Breast epithelium (tissue), 4 donors: ENCODE measurements around the gene COX14. TPM values are rescaled to one million over a fixed set of nuclear protein-coding genes. Genes with fewer than 3 reads are reported as not detected.

Source experiments
- DNase-seq, 2 donors: peaks; one replicate each; pipeline ENCODE4 v3.0.0-alpha.2; 2019; ENCODE audit warnings: low spot score in 2 of 2
- H3K27ac ChIP-seq, 2 donors: fragments of 200-600 bp; sonication (generic) in 1 of 2; one replicate each; pipeline ENCODE4 v1.5.1; 2016 to 2019; ENCODE audit warnings: mild to moderate bottlenecking in 1 of 2
- H3K27me3 ChIP-seq, 2 donors: fragments of 200-600 bp; sonication (generic) in 1 of 2; one replicate each; pipeline versions ENCODE4 v1.5.1 to v1.6.0; 2017 to 2019; ENCODE audit warnings: control low read depth in 1 of 2, mild to moderate bottlenecking in 1 of 2
- H3K36me3 ChIP-seq: fragments of 200-600 bp; one replicate; pipeline ENCODE4 v1.5.1; 2019
- H3K4me1 ChIP-seq, 2 donors: fragments of 200-600 bp; sonication (generic); one replicate each; pipeline ENCODE4 v1.5.1; 2016 to 2019; ENCODE audit warnings: control low read depth in 1 of 2
- H3K4me3 ChIP-seq, 3 donors: fragments of 200-600 bp; sonication (generic); 1 replicate in 2 of 3; 2 replicates in 1 of 3; pipeline ENCODE4 v1.5.1; 2016 to 2019; ENCODE audit warnings: mild to moderate bottlenecking in 3 of 3, moderate library complexity in 2 of 3
- H3K9me3 ChIP-seq, 2 donors: fragments of 200-600 bp; sonication (generic) in 1 of 2; one replicate each; pipeline ENCODE4 v1.5.1; 2016 to 2019; ENCODE audit warnings: control low read depth in 1 of 2
- POLR2A ChIP-seq: fragments of 450-650 bp; IDR thresholded peaks from one replicate; pipeline ENCODE4 v1.6.1; 2016; ENCODE audit warnings: antibody characterized with exemption, mild to moderate bottlenecking, moderate library complexity
- POLR2AphosphoS5 ChIP-seq, 3 donors: sonication (generic); formaldehyde crosslinking; IDR thresholded peaks; one replicate each; pipeline ENCODE4 v1.6.1; 2017; ENCODE audit warnings: antibody characterized with exemption in 3 of 3
- intact Hi-C: fragments of 100-400 bp; cut with DNase I; formaldehyde crosslinking; loops from one replicate; pipeline ENCODE4 v1.15.1; 2023; ENCODE audit warnings: low total_unique reads
- total RNA-seq, 3 donors: library from RNA; depleted of rRNA; stranded (reverse); fragments of >200 nt; gene quantifications; one replicate each; pipeline ENCODE4 v1.1.0, GENCODE V29; 2016
- TF ChIP-seq, protein P1 (sequence below), 3 donors: fragments of 450-650 bp; IDR thresholded peaks; one replicate each; pipeline ENCODE4 v1.5.1; 2016 to 2017; ENCODE audit warnings: antibody characterized with exemption in 3 of 3, mild to moderate bottlenecking in 3 of 3, moderate library complexity in 3 of 3

COX14 gene
- total RNA-seq, 3 donors from 2014 or later: 66.7 to 139 (median 95.4) TPM

DNA sequence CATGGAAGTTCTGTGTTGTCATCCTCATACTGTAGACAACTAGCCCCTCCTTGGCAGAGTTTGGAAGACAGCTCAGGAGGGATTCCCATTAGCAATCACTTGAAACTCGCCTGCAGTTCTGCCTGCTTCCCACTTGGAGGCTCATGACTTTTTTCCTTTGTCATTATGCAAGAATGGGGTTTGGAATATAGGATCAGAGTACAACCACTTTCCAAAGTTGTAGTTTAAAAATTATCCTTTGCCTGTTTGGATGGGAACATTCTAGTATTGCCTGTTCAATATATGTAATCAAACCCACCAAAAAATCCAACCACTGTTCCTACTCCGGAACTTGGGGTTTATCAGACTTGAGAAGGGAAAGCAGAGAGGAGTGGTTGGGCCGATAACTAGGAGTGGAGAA is 10.4 kb upstream of the COX14 start:
- intact Hi-C loops: no loop called here
- no peaks in the 10 kb centered on the region for H3K9me3 ChIP-seq
- H3K36me3 ChIP-seq: peaks cover 4% of the 10 kb centered on the region
- no peak for TF ChIP-seq POLR2AphosphoS5 (IDR thresholded peaks at IDR 0.05)
- TF ChIP-seq, protein P1, sequence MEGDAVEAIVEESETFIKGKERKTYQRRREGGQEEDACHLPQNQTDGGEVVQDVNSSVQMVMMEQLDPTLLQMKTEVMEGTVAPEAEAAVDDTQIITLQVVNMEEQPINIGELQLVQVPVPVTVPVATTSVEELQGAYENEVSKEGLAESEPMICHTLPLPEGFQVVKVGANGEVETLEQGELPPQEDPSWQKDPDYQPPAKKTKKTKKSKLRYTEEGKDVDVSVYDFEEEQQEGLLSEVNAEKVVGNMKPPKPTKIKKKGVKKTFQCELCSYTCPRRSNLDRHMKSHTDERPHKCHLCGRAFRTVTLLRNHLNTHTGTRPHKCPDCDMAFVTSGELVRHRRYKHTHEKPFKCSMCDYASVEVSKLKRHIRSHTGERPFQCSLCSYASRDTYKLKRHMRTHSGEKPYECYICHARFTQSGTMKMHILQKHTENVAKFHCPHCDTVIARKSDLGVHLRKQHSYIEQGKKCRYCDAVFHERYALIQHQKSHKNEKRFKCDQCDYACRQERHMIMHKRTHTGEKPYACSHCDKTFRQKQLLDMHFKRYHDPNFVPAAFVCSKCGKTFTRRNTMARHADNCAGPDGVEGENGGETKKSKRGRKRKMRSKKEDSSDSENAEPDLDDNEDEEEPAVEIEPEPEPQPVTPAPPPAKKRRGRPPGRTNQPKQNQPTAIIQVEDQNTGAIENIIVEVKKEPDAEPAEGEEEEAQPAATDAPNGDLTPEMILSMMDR (IDR thresholded peaks at IDR 0.05): peak in 1 of 3 donors; percentile 36
- peaks cover 0 to 11% of the 10 kb centered on the region in 2 donors for H3K4me1 ChIP-seq
- no peaks in the 10 kb centered on the region for H3K27me3 ChIP-seq
- no peak for DNase-seq
- H3K27ac ChIP-seq: no peak overlapping the region
- H3K4me3 ChIP-seq: no peak overlapping the region

DNA sequence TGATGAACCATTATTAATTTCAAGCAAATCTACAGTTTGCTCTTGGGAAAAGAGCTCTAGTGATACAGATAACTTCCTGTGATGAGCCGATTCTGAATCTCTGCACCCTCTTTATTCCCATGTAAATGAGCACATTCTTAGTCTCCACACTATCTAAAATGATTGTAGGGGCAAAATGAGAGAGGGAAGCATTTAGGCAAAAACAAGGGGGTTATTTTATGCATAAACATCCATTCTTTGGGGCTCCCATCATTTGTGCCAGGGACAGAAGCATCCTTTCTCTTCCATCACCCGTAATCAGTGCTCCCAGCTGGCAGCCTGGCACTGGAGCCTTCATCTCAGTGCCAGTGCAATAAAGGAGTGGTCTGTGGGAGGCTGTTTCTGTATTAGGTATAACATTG is 9.9 kb upstream of the COX14 start:
- no peaks in the 10 kb centered on the region for H3K36me3 ChIP-seq
- peaks cover 0 to 11% of the 10 kb centered on the region in 2 donors for H3K4me1 ChIP-seq
- H3K4me3 ChIP-seq: no peak overlapping the region
- intact Hi-C loops: no loop called here
- no peaks in the 10 kb centered on the region for H3K27me3 ChIP-seq
- H3K27ac ChIP-seq: no peak overlapping the region
- H3K9me3 ChIP-seq: no peaks in the 10 kb centered on the region
- TF ChIP-seq POLR2A (no peak), POLR2AphosphoS5 (IDR thresholded peaks at IDR 0.05) (no peak)
- TF ChIP-seq, protein P1 (IDR thresholded peaks at IDR 0.05): no peak
- DNase-seq: no peak

DNA sequence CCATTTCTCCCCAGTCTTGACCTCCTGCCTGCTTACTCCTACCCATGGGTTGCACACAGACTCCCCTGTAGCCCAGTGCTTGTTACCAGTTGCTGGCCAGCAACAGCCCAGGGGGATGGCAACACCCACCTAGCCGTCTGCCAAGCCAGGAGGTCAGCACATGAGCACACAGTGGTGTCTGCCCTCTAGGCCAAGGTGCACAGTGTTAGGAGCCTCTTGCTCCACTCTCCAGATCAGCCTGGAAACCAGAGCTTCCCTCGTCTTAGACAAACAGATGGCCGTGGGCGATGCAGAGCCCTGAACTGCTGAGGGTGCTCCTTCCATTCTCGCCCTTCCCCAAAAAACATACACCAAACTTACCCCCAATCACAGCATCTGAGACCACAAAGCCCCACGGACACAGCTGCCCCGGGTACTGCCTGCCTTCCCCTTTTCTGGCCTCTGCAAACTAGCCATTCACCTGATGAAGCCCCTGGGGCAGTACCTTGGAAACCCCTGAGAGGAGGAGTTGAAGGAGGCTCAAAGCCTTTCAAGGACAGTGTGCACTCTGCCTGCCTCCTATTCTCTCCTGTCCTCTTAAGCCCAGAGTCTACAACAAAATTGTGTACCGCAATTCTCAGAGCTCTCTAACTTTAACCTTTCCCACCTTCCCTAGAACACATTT is 9.3 kb upstream of the COX14 start:
- Histone ChIP-seq H3K9me3 (no peaks in the 10 kb centered on the region), H3K27me3 (no peaks in the 10 kb centered on the region), H3K4me1 (peaks cover 0 to 11% of the 10 kb centered on the region in 2 donors), H3K36me3 (no peaks in the 10 kb centered on the region), H3K4me3 (no peak overlapping the region), H3K27ac (peak overlapping the region in 1 of 2 donors; percentile 53)
- intact Hi-C loops: no loop called here
- DNase-seq: no peak
- TF ChIP-seq POLR2AphosphoS5 (IDR thresholded peaks at IDR 0.05) (no peak), POLR2A (no peak)
- TF ChIP-seq, protein P1 (IDR thresholded peaks at IDR 0.05): no peak

DNA sequence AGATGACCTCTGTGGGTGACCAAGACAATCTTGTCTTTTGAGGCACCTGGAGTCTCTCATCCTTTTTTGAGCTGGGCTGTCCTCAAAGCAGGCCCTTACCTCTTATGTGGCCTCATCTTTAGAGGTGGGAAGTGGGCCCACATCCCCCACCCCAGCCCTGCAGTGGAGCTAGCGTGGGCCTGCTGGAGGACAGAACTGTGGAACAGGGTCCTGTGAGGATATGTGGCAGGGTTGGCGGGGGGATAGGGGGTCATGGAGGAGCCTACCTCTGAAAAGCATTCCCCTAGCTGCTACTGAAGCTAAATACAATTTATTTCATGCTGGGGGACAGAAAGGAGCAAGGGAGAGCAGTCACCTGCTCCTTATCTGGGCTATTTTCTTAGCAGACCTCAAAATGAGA is 8.7 kb upstream of the COX14 start:
- H3K36me3 ChIP-seq: no peaks in the 10 kb centered on the region
- no peaks in the 10 kb centered on the region for H3K9me3 ChIP-seq
- peak overlapping the region; percentile 20 to 64 for H3K27ac ChIP-seq
- H3K27me3 ChIP-seq: no peaks in the 10 kb centered on the region
- intact Hi-C loops: no loop called here
- peaks cover 0 to 11% of the 10 kb centered on the region in 2 donors for H3K4me1 ChIP-seq
- TF ChIP-seq POLR2A (no peak), POLR2AphosphoS5 (IDR thresholded peaks at IDR 0.05) (no peak)
- TF ChIP-seq, protein P1 (IDR thresholded peaks at IDR 0.05): no peak
- H3K4me3 ChIP-seq: no peak overlapping the region
- DNase-seq: no peak

DNA sequence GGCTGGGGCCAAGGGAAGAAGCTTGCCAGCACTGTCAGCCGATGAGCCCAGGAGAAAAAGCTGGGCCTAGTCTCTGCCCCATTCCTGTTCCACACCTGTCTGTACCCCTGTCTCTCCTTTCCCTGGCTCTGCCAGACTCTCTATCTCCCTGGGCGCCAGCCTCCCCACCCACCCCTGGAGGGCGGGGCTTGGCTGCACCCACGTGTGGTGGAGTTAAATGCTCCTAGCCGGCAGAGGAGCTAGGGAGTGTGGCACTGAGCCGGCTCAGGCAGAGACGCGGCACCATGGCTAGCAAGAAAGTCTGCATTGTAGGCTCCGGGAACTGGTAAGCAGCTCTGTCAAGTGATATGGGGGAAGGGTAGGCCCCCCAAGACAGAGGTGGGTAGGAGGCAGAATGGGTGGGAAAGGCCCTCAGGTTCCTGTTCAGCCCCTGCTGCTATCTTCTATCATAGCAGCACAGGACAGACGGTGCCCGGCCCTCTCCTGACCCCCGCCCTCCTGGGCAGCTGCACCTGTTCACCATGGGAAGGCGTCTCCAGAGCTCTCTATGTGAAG is 8.2 kb upstream of the COX14 start, which contains the start of gene GPD1:
Gene GPD1 (plus strand): TSS at position 242 of the 555 bp plus-strand sequence. CDS start 43 bp downstream, at position 285.
- peaks cover 0 to 11% of the 10 kb centered on the region in 2 donors for H3K4me1 ChIP-seq
- intact Hi-C loops: no loop called here
- peak within 1 kb of the TSS; percentile 53 to 64 for H3K27ac ChIP-seq
- H3K36me3 ChIP-seq: no peaks in the 10 kb centered on the region
- no peaks in the 10 kb centered on the region for H3K9me3 ChIP-seq
- peak within 1 kb of the TSS; percentile 3 to 31 (median 7) for H3K4me3 ChIP-seq
- H3K27me3 ChIP-seq: no peaks in the 10 kb centered on the region
- peak; percentile 66 to 76 for DNase-seq
- TF ChIP-seq POLR2A: no peak
- TF ChIP-seq, protein P1 (IDR thresholded peaks at IDR 0.05): no peak
- no peak for TF ChIP-seq POLR2AphosphoS5 (IDR thresholded peaks at IDR 0.05)
